ENCODE data around the gene ARMC8. TPM values are rescaled to one million over a fixed set of nuclear protein-coding genes. Genes with fewer than 3 reads are reported as not detected.

ARMC8 gene
- total RNA-seq, 1 donor from 2014 or later = 53.2 TPM

- no peaks in the 10 kb centered on the region for H3K27me3 Mint-ChIP-seq (ENCODE audit: low read depth)
- H3K4me3 Mint-ChIP-seq = no peak overlapping the region
- H3K27ac Mint-ChIP-seq = no peak overlapping the region
- no peaks in the 10 kb centered on the region for H3K9me3 Mint-ChIP-seq
- peaks cover 17% of the 10 kb centered on the region for H3K36me3 Mint-ChIP-seq
- H3K4me1 Mint-ChIP-seq = no peaks in the 10 kb centered on the region
- no peak for TF ChIP-seq CTCF (IDR thresholded peaks at IDR 0.05; ENCODE audit: unreplicated experiment)
- DNase-seq (ENCODE audit: low spot score in 2 of 2, unreplicated experiment in 2 of 2) = no peak
Observed at GRCh38 chr3:138297876-138298275, 110.8 kb downstream of the ARMC8 start.

DNA sequence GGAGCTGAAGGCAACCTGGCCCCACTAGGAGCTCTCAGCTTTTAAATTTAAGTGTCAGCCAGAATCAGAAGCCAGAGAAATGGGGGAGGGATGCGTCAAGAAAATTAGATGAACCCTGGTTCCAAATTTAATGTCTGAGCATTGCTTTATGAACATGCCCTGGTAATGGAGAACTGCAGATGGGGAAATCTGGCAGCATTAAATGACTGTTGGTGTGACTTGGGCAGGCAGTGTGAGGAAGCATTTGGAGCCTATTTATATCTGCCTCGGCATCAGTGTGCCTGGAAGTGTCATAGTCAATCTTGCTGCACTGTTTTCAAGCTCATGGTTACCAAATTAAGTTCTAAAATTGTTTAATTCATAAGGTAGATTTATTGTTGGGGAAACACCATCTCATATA is 113.5 kb downstream of the ARMC8 start:
- H3K4me3 Mint-ChIP-seq = no peak overlapping the region
- no peak for TF ChIP-seq CTCF (IDR thresholded peaks at IDR 0.05; ENCODE audit: unreplicated experiment)
- H3K27me3 Mint-ChIP-seq (ENCODE audit: low read depth) = no peaks in the 10 kb centered on the region
- no peaks in the 10 kb centered on the region for H3K9me3 Mint-ChIP-seq
- H3K36me3 Mint-ChIP-seq = peaks cover 10% of the 10 kb centered on the region
- no peak for DNase-seq (ENCODE audit: low spot score in 2 of 2, unreplicated experiment in 2 of 2)
- no peak overlapping the region for H3K27ac Mint-ChIP-seq
- H3K4me1 Mint-ChIP-seq = no peaks in the 10 kb centered on the region

DNA sequence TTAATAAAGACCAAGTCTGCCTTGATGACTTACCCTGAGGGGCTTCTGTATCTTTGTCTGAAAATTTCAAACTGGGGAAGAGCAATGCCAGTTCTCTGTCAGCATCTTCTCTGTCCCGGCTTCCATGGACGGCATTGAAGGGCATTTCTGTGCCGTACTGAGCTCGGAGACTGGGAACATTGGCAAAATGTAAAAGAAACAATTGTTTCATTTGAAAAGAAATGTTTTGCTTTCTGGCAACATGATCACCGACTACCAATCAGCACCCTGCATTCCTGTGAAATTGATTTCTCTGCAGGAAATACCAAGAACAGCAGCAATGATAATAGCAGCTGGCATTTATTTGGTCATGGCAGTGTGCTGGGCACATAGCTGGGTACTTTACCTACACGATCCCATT is 116.4 kb downstream of the ARMC8 start:
- H3K4me1 Mint-ChIP-seq = no peaks in the 10 kb centered on the region
- peaks cover 13% of the 10 kb centered on the region for H3K9me3 Mint-ChIP-seq
- DNase-seq (ENCODE audit: low spot score in 2 of 2, unreplicated experiment in 2 of 2) = no peak
- H3K27ac Mint-ChIP-seq = no peak overlapping the region
- TF ChIP-seq CTCF (IDR thresholded peaks at IDR 0.05; ENCODE audit: unreplicated experiment) = no peak
- H3K27me3 Mint-ChIP-seq (ENCODE audit: low read depth) = no peaks in the 10 kb centered on the region
- peaks cover 19% of the 10 kb centered on the region for H3K36me3 Mint-ChIP-seq
- H3K4me3 Mint-ChIP-seq = no peak overlapping the region

- peaks cover 45% of the 10 kb centered on the region for H3K9me3 Mint-ChIP-seq
- H3K36me3 Mint-ChIP-seq = peaks cover 13% of the 10 kb centered on the region
- H3K27me3 Mint-ChIP-seq (ENCODE audit: low read depth) = peaks cover 21% of the 10 kb centered on the region
- no peak overlapping the region for H3K4me3 Mint-ChIP-seq
- TF ChIP-seq CTCF (IDR thresholded peaks at IDR 0.05; ENCODE audit: unreplicated experiment) = no peak
- no peak for DNase-seq (ENCODE audit: low spot score in 2 of 2, unreplicated experiment in 2 of 2)
- H3K27ac Mint-ChIP-seq = no peak overlapping the region
- no peaks in the 10 kb centered on the region for H3K4me1 Mint-ChIP-seq
Observed at GRCh38 chr3:138307899-138308298, 120.8 kb downstream of the ARMC8 start.

GRCh38 chr3:138308783-138309182 is 121.7 kb downstream of the ARMC8 start:
- no peak overlapping the region for H3K27ac Mint-ChIP-seq
- H3K4me3 Mint-ChIP-seq = no peak overlapping the region
- peaks cover 21% of the 10 kb centered on the region for H3K27me3 Mint-ChIP-seq (ENCODE audit: low read depth)
- peaks cover 13% of the 10 kb centered on the region for H3K36me3 Mint-ChIP-seq
- H3K9me3 Mint-ChIP-seq = peaks cover 45% of the 10 kb centered on the region
- DNase-seq (ENCODE audit: low spot score in 2 of 2, unreplicated experiment in 2 of 2) = no peak
- H3K4me1 Mint-ChIP-seq = no peaks in the 10 kb centered on the region
- TF ChIP-seq CTCF (IDR thresholded peaks at IDR 0.05; ENCODE audit: unreplicated experiment) = no peak

- H3K27ac Mint-ChIP-seq = no peak overlapping the region
- peaks cover 45% of the 10 kb centered on the region for H3K9me3 Mint-ChIP-seq
- H3K27me3 Mint-ChIP-seq (ENCODE audit: low read depth) = peaks cover 22% of the 10 kb centered on the region
- H3K4me3 Mint-ChIP-seq = no peak overlapping the region
- DNase-seq (ENCODE audit: low spot score in 2 of 2, unreplicated experiment in 2 of 2) = no peak
- no peaks in the 10 kb centered on the region for H3K4me1 Mint-ChIP-seq
- peaks cover 13% of the 10 kb centered on the region for H3K36me3 Mint-ChIP-seq
- TF ChIP-seq CTCF (IDR thresholded peaks at IDR 0.05; ENCODE audit: unreplicated experiment) = no peak
Observed at GRCh38 chr3:138310494-138310893, 123.4 kb downstream of the ARMC8 start.
